ENCODE measurements around the gene TNFRSF21.

DNA sequence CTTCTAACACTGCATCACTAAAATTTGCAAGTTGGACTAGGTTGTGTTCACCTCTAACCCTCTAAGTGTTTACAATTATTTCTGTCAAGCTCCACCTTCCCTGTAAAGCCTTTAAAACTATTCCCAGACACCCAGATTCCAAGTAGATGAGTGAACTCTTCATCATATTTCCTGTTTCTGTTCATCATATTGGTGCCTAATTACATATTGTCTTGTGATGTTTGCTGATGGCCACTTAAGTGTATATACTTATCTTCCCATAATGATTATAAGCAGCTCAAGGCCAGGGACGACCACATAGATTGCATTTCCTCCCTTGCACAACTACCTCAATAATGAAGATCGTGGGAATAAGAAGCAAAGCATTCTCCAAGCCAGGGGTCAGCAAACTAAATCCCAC, 16.8 kb downstream of the TNFRSF21 start:
- TF ChIP-seq, protein P1, sequence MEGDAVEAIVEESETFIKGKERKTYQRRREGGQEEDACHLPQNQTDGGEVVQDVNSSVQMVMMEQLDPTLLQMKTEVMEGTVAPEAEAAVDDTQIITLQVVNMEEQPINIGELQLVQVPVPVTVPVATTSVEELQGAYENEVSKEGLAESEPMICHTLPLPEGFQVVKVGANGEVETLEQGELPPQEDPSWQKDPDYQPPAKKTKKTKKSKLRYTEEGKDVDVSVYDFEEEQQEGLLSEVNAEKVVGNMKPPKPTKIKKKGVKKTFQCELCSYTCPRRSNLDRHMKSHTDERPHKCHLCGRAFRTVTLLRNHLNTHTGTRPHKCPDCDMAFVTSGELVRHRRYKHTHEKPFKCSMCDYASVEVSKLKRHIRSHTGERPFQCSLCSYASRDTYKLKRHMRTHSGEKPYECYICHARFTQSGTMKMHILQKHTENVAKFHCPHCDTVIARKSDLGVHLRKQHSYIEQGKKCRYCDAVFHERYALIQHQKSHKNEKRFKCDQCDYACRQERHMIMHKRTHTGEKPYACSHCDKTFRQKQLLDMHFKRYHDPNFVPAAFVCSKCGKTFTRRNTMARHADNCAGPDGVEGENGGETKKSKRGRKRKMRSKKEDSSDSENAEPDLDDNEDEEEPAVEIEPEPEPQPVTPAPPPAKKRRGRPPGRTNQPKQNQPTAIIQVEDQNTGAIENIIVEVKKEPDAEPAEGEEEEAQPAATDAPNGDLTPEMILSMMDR (conservative IDR thresholded peaks at IDR 0.05; ENCODE audit: low read length) = no peak
- no peak for TF ChIP-seq EZH2phosphoT487 (IDR thresholded peaks at IDR 0.05; ENCODE audit: borderline replicate concordance, low read depth, low read length)
